Stimulated activated CD4-positive, alpha-beta T cell treated with anti-CD3 and anti-CD28 coated beads, Interleukin-4, amount 100 ng/mL, for 1 hour (primary cell): ENCODE data around the gene TGFBR3.
A peak's percentile ranks its signal among the peaks of the same experiment; 100 is the strongest.

ENCODE experiments used
- DNase-seq: peaks from one replicate; pipeline ENCODE4 v3.0.0-alpha.2; 2020

TGFBR3 gene

DNA sequence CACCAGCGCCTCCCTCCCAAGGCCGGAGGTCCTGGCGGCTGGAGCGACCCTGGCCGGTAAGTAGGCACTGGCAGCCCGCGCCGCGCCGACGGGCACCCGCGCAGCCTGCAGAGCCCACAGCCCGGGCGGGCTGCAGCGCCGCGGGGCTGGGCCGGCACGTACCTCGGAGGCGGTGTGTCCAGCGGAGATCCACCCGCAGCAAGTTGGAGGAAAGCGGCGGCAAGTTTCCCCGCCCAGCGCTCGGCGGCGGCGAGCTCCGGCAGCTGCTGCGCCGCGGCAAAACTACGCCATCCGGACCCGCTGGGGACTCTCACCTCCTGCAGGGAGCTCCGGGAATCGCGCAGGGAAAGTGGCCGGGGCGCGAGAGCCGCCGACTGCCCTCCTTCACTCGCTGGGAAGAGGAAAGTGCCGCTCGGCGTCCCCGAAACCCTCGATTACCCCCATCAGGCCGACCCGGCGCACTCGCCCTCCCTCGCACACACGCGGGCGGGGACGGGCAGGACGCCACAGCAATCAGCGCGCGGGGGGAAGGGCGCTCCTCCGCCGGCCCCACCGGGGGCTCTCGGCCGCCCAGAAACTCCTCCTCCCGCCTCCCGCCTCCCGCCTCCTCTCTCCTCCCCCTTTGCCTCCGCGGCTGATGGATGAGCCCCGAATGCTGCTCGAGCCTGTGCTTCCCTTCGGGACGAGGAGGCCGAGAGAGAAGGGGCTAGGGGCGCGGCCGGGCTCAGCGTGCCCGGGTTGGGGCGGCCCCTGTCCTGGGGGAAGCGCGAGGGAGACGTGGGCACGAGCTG, at the start of gene TGFBR3:
TGFBR3 (minus strand) TSS at position 436 of the 791 bp plus-strand sequence. CDS start 24,620 bp downstream, outside the sequence.
- DNase-seq: peak; percentile 76

GRCh38 chr1:91929250-91929649, 43.3 kb upstream of the TGFBR3 start:
- no peak for DNase-seq

DNA sequence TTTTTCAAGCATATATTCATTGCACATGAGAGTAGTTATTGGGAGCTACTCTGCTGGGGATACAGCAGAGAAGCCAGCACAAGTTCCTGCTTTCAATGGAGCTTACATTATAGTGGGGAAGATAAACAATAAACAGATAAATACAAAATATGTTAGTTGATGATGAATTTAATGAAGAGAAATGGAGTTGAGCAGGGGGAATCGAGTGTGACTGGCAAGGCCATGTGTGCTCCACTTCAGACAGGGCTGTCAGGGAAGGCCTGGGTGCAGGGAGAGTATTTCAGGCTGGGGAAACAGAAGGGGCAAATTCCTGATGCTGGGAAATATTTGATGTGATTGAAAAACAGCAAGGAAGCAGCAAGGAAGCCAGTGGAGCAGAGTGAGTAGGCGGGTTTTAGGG, 42.1 kb upstream of the TGFBR3 start:
- no peak for DNase-seq

DNA sequence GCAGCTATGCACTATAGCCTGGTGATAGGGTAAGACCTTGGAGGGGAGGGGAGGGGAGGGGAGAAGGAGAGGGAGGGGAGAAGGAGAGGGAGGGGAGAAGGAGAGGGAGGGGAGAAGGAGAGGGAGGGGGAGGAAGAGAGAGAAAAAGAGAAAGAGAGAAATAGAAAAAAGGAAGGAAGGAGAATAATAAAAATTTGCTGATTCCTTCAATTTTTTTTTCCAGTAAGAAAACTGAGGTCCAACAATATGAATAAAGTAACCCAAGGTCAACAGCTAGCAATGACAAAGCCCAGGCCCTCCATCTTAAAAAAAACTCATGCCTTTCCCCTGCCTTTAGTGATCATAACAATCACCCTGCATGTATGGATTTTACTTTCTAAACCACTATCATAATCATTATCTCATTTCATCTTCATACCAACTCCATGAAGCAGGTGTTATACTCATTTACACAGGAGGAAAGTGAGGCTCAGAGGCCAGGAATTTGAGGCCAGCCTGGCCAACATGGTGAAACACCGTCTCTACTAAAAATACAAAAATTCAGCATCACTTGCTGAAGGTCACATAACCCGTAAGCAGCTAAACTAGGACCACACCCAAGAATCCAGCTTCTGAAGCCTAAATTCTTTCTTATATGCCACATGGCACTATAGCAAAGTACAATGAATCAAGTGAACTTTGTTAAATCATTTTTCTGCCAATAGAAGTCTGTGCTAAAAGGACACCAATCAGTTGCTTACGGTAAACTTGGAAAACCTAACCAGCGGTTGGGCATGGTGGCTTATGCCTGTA, 39.9 kb upstream of the TGFBR3 start:
- DNase-seq: no peak

DNA sequence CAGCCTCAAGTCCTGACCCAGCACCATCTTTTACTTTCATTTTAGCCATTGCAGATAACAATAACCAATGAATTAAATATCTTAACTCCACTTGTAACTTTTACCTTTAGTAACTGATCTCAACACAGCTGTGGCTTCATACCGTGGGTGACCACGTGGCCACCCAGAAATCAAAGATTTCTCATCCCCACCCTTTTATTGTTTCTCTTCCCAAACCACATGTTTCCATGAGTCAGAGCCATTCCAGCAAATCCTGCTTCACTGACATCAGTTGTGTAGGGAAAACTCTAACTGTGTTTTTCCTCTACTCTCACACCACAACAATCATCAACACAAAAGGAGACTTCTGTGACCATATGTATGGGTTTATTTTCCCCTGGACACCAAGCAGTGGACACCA, 38.2 kb upstream of the TGFBR3 start:
- no peak for DNase-seq

GRCh38 chr1:91919962-91920361, 34.0 kb upstream of the TGFBR3 start:
- no peak for DNase-seq

DNA sequence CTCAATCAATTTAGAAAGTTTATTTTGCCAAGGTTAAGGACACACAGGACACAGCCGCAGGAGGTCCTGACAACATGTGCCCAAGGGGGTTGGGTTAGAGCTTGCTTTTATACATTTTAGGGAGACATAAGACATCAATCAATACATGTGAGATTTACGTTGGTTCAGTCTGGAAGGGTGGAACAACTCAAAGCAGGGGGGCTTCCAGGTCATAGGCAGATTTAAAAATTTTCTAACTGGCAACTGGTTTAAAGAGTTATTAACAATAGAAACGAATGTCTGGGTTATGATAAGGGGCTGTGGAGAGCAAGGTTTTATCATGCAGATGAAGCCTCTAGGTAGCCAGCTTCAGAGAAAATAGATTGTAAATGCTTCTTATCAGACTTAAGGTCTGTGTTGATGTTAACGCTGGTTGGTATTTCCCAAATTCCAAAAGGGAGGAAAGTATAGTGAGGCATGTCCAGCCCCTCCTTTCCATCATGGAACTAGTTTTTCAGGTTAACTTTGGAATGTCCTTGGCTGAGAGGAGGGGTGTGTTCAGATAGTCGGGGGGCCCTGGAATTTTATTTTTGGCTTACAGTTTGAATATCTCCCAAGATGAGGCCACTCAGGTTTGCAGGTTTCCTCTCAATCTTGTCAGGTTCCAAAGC, 31.0 kb upstream of the TGFBR3 start:
- no peak for DNase-seq

GRCh38 chr1:91916046-91916445, 30.1 kb upstream of the TGFBR3 start:
- no peak for DNase-seq

- DNase-seq: no peak
Measured at GRCh38 chr1:91913018-91913417, 27.1 kb upstream of the TGFBR3 start.

GRCh38 chr1:91912266-91912665, 26.3 kb upstream of the TGFBR3 start:
- no peak for DNase-seq

- no peak for DNase-seq
Measured at GRCh38 chr1:91901231-91901630, 15.3 kb upstream of the TGFBR3 start.

DNA sequence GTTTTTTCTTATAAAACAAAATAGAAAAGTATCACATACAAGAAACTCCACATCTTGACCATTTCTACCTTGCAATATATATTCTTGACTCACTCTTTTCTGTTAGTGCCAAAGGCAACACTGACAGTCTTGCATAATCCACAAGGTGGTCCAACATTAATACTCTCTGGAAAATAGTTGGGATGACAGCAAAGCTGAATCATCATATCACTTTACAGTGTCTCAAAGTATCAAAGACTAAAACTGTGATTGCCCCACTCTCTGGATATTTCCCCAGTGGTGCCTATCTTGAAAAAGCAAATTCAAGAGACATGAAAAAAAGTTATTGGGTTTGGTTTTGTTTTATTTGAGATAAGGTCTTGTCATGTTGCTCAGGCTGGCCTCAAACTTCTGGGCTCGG, 14.6 kb upstream of the TGFBR3 start:
- no peak for DNase-seq

DNA sequence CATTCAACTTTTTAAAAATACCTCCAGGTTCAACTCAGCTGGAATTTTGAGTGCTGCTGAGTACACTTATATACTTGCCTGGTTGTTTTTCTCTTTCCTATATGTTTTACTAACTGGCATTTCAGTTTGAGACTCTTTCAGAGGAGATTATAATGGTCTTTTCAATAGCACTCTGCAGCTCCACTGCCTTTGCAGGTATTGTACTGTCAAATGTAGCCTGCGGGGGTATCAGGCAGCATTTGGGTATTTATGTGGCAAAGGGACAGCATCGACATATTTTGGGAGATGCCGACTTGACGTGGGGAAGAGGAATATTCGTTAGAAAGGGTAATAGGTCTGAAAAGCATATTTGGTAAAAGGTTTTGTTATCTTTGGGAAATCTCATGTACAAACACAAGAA, 11.1 kb upstream of the TGFBR3 start:
- DNase-seq: no peak

- no peak for DNase-seq
Measured at GRCh38 chr1:91895832-91896556, 10.0 kb upstream of the TGFBR3 start.

GRCh38 chr1:91894036-91894761, 8.2 kb upstream of the TGFBR3 start:
- no peak for DNase-seq

DNA sequence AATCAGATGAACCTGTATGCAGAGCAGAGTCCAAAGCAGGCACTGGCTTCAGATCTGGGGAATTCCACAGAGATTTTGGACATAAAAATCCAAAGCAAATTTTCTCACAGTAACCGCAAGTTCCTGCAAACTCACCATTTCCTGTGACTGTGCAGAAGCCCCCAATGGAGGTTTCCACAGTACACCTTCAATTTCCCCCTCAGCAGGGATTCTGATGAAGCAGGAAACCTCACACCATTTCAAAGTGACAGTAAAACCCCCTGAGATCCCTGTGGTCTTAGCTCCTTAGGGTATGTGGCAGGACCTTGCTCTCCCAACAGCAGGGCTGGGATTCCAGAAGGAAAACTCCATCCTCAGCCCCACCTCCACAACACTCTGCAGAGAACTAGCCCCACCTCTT, 6.0 kb upstream of the TGFBR3 start:
- DNase-seq: no peak

DNA sequence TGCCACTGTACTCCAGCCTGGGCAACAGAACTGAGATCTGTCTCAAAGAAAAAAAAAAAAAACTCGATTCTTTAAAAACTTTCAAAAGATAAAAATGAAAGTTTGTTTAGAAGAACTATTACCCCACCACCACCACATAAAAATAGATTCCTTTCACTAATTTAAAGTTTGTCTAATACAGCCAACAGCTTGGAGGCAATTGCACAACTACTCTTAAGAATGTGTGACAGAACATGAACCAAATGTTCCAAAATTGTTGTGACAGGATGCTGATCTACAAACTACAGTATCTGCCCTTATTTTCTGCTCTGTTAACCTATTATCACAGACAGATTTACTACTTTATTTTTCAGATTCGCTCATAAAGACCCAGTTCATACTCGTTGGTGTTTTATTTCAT, 5.5 kb upstream of the TGFBR3 start:
- no peak for DNase-seq

GRCh38 chr1:91889717-91890459, 3.9 kb upstream of the TGFBR3 start:
- DNase-seq: no peak

GRCh38 chr1:91885213-91885715, 687 bp downstream of the TGFBR3 start:
- peak; percentile 21 for DNase-seq

DNA sequence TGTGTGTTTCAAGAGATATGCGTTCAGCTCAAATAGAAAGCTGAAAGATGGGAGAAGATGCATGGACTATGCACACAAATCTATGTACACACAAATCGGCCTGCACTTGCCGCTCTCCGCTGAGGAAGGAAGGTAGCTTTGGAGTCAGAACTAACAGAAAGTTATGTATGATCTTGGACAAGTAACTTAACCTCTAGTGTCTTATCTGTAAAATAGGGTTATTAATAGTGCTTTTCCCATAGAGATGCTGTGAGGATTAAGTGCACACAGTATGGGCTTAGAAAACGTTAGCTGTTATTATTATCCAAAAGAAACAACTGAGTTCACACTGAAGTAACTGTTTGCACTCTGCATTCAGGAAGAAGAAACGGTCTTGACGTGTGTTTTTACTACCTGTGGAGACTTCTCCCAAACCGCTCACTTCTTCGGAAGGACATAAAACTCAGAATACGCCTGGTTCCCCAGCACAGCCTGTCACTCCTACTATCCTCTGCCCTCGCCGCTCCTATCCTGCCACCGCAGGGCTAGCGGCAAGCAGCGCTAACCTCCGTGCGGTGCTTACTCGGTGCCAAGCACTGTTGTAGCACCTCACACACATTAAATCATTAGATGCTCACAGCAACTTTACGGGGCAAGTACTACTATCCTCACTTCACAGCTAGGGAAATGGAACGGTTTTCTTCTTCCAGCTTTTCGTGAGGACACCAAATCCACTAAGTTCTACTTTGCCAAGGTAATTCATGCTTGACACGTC, 1.3 kb downstream of the TGFBR3 start:
- peak; percentile 40 for DNase-seq

DNA sequence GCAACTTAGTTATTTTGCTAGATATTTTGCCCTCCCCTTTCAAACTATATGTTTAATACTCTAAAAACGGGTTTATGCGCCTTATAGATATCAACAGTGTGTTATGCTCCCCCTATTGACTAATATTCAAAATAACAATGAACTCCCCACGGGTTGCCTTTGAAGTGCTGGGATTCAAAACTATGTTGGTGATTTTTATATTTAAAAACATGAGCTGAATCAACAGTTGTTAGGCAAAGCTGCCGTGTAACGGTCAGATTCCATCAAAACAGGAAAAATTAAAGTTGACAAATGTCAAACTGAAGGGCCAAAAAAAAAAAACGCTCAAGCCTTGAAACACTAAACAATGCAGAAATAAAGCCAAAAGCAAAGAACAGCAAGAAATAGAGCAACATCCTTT, 2.5 kb downstream of the TGFBR3 start:
- DNase-seq: no peak
